Ascending aorta (tissue), 2 donors: ENCODE results near the gene ORM1. TPM values are rescaled to one million over a fixed set of nuclear protein-coding genes. Genes with fewer than 3 reads are reported as not detected.

ENCODE experiments used
- DNase-seq, 2 donors: peaks; one replicate each; pipeline ENCODE4 v3.0.0-alpha.2; 2019; ENCODE audit warnings: low spot score in 2 of 2
- H3K27ac ChIP-seq, 2 donors: fragments of 200-600 bp; sonication (generic); one replicate each; pipeline ENCODE4 v1.5.1; 2016 to 2017; ENCODE audit warnings: mild to moderate bottlenecking in 1 of 2
- H3K27me3 ChIP-seq: fragments of 200-600 bp; sonication (generic); one replicate; pipeline ENCODE4 v1.5.1; 2017
- H3K36me3 ChIP-seq, 2 donors: fragments of 200-600 bp; sonication (generic); one replicate each; pipeline ENCODE4 v1.5.1; 2016
- H3K4me1 ChIP-seq, 2 donors: fragments of 200-600 bp; sonication (generic); one replicate each; pipeline ENCODE4 v1.5.1; 2016 to 2017; ENCODE audit warnings: mild to moderate bottlenecking in 1 of 2
- H3K4me3 ChIP-seq, 2 donors: fragments of 200-600 bp; sonication (generic); one replicate each; pipeline ENCODE4 v1.5.1; 2016 to 2017; ENCODE audit warnings: mild to moderate bottlenecking in 1 of 2
- H3K9me3 ChIP-seq, 2 donors: fragments of 200-600 bp; sonication (generic); one replicate each; pipeline ENCODE4 v1.5.1; 2016
- intact Hi-C: fragments of 100-400 bp; cut with DNase I; formaldehyde crosslinking; loops from one replicate; pipeline ENCODE4 v1.15.1; 2023
- total RNA-seq: library from RNA; depleted of rRNA; stranded (reverse); fragments of >200 nt; gene quantifications from one replicate; pipeline ENCODE4 v1.1.0, GENCODE V29; 2016
- TF ChIP-seq, protein P1 (sequence below), 3 experiments: fragments of 200-600 bp in 2 of 3; fragments of 450-650 bp in 1 of 3; sonication (generic) in 2 of 3; IDR thresholded peaks; one replicate each; pipeline ENCODE4 v1.5.1; 2016 to 2019; ENCODE audit warnings: antibody characterized with exemption in 3 of 3, mild to moderate bottlenecking in 1 of 3, moderate library complexity in 1 of 3

ORM1 gene
- total RNA-seq, 1 donor from 2014 or later: 53.3 TPM

DNA sequence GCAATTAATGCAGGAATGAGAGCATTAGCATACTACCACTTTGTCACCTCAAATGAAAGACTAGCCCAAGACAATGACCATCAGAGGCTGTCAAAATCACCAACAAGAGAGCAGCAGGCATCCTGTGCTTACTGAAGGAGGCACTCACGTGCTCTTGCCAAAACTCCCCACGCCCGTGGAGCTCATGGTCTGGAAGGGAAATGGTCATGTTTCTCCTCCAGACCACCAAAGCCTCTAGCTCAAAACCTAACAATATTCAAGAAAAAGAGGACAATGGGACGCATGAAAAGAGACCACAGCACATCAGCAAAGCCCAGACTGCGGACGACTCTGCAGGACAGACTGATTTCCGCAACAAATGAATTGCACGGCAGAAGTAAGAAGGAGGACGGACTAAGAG is 52.0 kb downstream of the ORM1 start:
- intact Hi-C loops: no loop called here
- Histone ChIP-seq H3K27ac (no peak overlapping the region), H3K4me3 (no peak overlapping the region), H3K4me1 (peaks cover 0 to 33% of the 10 kb centered on the region in 2 donors), H3K27me3 (no peaks in the 10 kb centered on the region), H3K36me3 (peaks cover 40 to 70% of the 10 kb centered on the region in 2 donors), H3K9me3 (no peaks in the 10 kb centered on the region)
- TF ChIP-seq, protein P1, sequence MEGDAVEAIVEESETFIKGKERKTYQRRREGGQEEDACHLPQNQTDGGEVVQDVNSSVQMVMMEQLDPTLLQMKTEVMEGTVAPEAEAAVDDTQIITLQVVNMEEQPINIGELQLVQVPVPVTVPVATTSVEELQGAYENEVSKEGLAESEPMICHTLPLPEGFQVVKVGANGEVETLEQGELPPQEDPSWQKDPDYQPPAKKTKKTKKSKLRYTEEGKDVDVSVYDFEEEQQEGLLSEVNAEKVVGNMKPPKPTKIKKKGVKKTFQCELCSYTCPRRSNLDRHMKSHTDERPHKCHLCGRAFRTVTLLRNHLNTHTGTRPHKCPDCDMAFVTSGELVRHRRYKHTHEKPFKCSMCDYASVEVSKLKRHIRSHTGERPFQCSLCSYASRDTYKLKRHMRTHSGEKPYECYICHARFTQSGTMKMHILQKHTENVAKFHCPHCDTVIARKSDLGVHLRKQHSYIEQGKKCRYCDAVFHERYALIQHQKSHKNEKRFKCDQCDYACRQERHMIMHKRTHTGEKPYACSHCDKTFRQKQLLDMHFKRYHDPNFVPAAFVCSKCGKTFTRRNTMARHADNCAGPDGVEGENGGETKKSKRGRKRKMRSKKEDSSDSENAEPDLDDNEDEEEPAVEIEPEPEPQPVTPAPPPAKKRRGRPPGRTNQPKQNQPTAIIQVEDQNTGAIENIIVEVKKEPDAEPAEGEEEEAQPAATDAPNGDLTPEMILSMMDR (IDR thresholded peaks at IDR 0.05): no peak
- no peak for DNase-seq

DNA sequence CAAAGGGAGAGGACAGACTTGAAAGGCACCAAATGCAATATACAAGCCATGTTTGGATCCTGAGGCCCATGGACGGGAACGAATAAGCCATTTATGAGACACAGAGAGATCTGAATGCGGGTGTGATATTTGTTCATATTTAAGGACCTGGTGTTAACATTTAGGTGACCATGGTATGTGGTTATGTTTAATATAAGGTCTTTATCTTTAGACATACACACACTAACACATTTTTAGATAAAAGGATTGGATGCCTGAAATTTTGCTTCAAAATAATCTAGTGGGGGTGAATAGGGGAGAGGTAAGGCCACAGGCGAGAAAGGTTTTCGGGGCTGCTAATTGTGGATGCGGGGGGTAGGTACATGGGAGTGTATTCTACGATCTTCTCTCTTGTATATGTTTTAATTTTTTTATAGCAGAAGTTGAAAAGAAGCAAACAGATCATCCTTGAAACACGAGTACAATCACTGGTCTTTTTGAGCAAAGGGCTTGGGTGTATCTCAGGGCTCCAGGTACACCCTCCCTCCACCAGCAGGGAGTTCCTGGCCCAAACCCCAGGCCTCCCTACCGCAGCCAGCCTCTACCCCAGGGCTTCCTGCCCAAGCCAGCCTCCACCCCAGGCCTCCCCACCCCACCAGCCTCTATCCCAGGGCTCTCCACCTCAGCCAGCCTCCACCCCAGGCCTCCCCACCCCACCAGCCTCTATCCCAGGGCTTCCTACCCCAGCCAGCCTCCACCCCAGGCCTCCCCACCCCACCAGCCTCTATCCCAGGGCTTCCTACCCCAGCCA is 52.7 kb downstream of the ORM1 start:
- intact Hi-C loops: no loop called here
- no peak overlapping the region for H3K4me3 ChIP-seq
- H3K9me3 ChIP-seq: no peaks in the 10 kb centered on the region
- no peak for DNase-seq
- TF ChIP-seq, protein P1 (IDR thresholded peaks at IDR 0.05): no peak
- H3K4me1 ChIP-seq: peaks cover 0 to 37% of the 10 kb centered on the region in 2 donors
- no peak overlapping the region for H3K27ac ChIP-seq
- peaks cover 44 to 70% of the 10 kb centered on the region in 2 donors for H3K36me3 ChIP-seq
- H3K27me3 ChIP-seq: no peaks in the 10 kb centered on the region

Other genes with a start within 250 kb of the ORM1 start
- 6.6 TPM for gene AMBP, start 244.8 kb upstream of the ORM1 start, total RNA-seq
- not detected for gene KIF12, start 223.8 kb upstream of the ORM1 start, total RNA-seq
- 9.3 TPM for gene COL27A1, start 167.6 kb upstream of the ORM1 start, total RNA-seq
- 0.64 TPM for gene ORM2, start 6.8 kb downstream of the ORM1 start, total RNA-seq
- gene AKNA, start 64.9 kb downstream of the ORM1 start, total RNA-seq: 87.9 TPM
- gene WHRN, start 182.4 kb downstream of the ORM1 start, total RNA-seq: 3.9 TPM